Esophagus muscularis mucosa (tissue), 3 donors: ENCODE measurements around the gene RALGPS2.

ENCODE experiments used
- CTCF ChIP-seq, 3 experiments: fragments of 200-600 bp in 2 of 3; fragments of 450-650 bp in 1 of 3; sonication (generic) in 2 of 3; IDR thresholded peaks; one replicate each; pipeline ENCODE4 v1.5.1; 2017 to 2019; ENCODE audit warnings: antibody characterized with exemption in 3 of 3, mild to moderate bottlenecking in 2 of 3, moderate library complexity in 1 of 3
- POLR2AphosphoS5 ChIP-seq, 2 donors: sonication (generic); formaldehyde crosslinking; IDR thresholded peaks; one replicate each; pipeline ENCODE4 v1.6.1; 2017; ENCODE audit warnings: antibody characterized with exemption in 2 of 2

GRCh38 chr1:178964469-178965330, 239.7 kb downstream of the RALGPS2 start:
- TF ChIP-seq CTCF (IDR thresholded peaks at IDR 0.05) (no peak), POLR2AphosphoS5 (IDR thresholded peaks at IDR 0.05) (no peak)
